HG03439 (cell line): ENCODE data around the gene KIF22.

Experiments used
- ATAC-seq: cut with Tn5 transposase; IDR thresholded peaks from one replicate; pipeline ENCODE4 v1.9.1; 2021; ENCODE audit warnings: mild to moderate bottlenecking, moderate library complexity; ENCODE audit not compliant: unreplicated experiment

Gene KIF22

DNA sequence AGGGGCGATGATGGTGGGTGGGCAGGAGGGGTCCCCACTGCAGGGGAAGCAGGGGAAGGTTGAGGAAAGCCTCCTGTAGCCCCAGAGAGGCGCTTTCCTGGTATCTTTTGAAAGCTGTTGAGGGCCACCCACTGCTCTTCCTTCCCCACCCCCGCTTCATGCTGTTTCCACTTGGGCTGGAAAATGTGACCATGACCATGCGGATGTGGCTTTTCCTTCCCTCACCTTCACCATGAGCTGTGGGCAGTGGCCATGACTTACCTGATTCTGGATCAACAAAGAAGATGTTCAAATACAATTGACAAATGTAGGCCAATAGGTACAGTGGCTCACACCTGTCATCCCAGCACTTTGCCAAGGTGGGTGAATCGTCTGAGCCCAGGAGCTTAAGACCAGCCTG is 43.5 kb downstream of the KIF22 start:
- ATAC-seq, result no peak

DNA sequence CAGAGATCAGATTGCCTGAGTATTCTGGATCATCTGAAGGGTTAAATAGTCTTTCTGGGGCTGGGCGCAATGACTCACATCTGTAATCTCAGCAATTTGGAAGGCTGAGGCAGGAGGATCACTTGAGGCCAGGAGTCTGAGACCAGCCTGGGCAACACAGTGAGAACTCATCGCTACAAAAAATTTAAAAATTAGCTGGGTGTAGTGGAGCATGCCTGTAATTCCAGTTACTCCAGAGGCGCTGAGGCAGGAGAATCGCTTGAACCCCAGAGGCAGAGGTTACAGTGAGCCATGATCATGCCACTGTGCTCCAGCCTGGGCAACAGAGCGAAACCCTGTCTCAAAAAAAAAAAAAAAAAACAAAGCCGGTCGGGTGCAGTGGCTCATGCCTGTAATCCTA is 45.4 kb downstream of the KIF22 start:
- no peak for ATAC-seq

DNA sequence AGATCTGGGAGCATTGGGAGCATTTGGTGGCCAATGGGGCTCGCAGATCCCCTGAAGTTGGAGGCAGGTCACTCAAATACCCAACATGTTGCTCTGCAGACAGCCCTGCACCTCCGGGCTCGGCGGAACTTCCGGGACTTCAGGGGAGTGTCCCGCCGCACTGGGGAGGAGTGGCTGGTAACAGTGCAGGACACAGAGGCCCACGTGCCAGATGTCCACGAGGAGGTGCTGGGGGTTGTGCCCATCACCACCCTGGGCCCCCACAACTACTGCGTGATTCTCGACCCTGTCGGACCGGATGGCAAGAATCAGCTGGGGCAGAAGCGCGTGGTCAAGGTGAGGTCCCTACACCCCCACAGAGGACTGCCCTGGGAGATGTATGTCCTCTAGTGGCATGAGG is 46.1 kb downstream of the KIF22 start:
- no peak for ATAC-seq

DNA sequence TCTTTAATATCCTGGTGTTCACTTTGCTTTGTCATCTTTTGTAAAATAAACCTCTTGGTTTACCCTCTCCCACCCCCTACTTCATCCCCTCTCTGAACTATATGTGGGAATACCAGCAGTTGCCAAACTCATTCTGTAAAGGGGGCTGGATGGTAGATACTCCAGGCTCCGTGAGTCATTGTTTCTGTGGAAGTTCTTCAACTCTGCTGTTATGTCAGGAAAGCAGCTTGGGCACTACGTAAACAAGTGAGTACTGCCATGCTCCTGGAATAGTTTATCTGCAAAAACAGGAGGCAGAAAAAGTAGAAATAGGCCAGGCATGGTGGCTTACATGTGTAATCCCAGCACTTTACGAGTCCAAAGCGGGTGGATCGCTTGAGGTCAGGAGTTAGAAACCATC is 47.3 kb downstream of the KIF22 start:
- ATAC-seq, result no peak

DNA sequence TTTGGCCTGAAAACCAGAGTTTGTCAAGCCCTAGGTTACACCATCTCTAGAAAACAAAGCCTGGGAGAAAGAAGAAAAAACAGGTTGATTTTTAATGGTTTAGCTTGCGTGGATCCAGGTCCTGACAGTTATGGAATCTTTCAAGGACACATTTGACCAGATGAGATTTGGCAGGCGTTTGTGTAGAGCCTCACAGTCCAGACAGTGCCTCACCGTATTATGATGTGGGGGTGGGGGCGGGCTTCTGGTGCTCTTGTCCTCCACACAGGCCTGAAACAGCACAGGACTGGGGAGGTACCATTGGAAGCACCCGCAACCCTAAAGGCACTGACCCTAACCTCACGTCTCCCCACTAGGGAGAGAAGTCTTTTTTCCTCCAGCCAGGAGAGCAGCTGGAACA is 49.3 kb downstream of the KIF22 start:
- no peak for ATAC-seq

DNA sequence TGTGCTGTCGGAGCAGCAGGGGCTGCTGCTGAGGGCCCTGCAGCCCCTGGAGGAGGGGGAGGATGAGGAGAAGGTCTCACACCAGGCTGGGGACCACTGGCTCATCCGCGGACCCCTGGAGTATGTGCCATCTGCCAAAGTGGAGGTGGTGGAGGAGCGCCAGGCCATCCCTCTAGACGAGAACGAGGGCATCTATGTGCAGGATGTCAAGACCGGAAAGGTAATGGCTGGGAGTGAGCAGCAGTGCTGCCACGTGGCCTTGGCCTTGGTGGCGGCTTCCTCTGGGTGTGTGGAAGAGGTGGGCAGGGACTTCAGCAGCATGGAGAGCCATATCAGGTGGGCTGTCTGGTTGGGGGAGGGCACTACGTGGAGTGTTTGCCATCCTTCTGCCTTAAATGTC is 49.7 kb downstream of the KIF22 start:
- no peak for ATAC-seq

DNA sequence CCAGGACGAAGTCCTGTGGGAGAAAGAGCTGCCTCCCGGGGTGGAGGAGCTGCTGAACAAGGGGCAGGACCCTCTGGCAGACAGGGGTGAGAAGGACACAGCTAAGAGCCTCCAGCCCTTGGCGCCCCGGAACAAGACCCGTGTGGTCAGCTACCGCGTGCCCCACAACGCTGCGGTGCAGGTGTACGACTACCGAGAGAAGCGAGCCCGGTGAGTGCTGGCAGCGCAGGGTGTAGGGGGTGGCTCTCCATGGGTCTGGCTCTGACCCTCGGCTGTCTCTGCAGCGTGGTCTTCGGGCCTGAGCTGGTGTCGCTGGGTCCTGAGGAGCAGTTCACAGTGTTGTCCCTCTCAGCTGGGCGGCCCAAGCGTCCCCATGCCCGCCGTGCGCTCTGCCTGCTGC is 51.1 kb downstream of the KIF22 start:
- no peak for ATAC-seq

DNA sequence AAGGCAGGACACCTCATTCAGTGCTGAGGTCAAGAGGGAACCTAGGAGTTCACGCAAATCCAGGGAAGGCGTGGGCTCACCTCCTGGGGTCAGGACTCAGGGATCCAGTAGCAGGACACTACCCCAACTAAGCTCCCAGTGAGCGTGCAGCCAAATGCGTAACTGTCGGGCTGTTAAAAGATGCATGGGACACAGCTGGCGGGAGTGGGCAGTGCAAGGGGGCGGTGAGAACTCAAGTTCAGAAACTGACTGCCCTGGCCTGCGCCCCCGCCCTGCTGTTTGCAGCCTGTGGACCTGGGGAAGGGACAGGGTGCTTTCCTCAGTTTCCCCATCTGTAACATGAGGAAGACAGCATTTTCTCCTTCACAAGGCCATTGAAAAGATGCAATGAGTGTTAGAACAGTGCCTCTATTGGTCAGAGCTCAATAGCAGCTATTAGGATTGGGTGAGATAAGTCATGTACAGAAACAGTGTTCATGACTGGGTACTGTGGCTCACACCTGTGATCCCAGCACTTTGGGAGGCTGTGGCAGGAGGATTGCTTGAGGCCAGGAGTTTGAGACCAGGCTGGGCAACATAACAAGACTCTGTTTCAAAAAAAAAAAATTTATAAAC is 52.3 kb downstream of the KIF22 start:
- no peak for ATAC-seq

DNA sequence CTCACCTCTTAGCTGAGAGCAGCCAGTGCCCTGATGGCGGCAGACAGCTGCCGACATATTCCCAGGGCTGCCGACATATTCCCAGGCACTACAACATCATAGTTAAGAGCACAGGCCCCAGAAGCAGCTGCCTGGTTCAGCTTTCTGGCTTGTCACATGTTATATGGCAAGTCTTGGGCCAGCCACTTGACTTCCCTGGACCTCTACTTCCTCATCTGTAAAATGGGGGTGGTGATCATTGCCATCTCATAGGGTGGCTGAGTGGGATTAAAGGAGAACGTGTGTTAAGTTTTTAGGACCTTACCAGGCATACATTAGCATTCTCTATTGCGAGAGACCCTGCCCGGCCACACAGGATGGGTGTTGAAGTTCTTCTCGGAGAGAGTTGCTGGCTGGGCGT is 53.4 kb downstream of the KIF22 start:
- no peak for ATAC-seq

DNA sequence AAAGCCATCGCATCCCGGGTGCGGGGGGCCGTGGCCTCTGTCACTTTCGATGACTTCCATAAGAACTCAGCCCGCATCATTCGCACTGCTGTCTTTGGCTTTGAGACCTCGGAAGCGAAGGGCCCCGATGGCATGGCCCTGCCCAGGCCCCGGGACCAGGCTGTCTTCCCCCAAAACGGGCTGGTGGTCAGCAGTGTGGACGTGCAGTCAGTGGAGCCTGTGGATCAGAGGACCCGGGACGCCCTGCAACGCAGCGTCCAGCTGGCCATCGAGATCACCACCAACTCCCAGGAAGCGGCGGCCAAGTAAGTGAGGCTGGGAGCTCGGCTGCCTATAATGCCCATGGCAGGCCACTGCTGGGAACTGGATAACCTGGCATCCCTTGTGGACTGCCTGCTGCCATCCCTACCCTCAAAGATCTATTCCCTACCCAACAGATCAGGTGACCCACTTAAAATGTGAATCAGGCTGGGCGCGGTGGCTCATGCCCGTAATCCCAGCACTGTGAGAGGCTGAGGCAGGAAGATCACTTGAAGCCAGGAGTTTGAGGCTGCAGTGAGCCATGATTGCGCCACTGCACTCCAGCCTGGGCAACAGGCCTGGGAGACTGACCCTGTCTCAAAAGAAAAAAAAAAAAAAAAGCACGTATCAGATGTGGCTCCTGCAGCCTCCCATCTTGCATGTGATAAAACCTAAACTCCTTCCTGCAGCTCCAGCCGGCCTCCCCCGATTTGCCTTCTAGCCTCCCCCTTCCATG is 54.2 kb downstream of the KIF22 start:
- no peak for ATAC-seq

DNA sequence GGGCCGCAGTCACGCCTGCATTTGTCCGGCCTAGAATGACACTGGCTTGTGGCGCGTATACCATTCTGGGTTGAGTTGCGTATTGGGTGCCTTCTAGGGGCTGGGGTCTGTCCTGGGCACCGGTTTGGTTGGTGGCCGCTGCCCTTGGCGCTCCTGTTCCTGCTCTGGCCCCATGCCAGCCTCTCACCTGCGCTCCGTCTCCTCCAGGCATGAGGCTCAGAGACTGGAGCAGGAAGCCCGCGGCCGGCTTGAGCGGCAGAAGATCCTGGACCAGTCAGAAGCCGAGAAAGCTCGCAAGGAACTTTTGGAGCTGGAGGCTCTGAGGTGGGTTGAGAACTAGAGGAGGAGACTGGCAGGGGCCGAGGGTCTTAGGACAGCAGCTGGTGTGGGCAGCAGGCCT is 55.1 kb downstream of the KIF22 start:
- no peak for ATAC-seq

DNA sequence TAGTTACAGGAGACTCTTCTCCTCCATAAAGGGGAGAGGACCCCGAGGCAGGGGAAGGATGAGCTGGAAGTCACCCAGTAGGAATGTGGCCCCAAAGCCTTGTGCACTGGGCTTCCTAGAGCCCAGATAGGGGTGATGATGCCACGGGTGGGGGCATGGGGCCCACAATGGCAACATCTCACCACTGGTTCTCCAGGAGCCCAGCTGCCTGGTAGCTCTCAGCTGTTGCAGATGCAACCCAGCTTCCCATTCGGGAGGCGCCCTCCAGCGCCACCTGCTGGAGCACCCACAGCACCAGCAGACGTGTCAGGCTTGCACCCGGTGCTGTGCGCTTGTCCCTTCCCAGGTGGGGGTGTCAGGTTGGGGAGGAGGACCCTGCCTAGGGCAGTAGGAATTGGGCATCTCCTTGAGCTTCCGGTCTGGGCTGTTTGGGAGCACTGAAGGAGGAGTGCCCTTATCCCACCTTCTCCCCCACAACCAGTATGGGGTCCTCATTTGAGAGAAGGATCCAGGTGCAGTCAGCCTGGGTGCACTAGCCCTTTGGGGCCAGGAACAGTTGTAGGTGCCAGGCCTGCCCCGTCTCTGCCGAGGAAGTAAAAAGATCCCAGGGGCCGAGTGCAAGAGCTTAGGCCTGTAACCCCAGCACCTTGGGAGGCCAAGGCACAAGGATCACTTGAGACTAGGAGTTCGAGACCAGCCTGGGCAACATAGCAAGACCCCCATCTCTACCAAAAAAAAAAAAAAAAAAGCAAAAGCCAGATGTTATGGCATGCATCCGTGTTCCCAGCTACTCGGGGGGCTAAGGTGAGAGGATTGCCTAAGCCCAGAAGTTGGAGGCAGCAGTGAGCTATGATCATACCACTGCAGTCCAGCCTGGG is 58.1 kb downstream of the KIF22 start:
- ATAC-seq, result peak; percentile 76

DNA sequence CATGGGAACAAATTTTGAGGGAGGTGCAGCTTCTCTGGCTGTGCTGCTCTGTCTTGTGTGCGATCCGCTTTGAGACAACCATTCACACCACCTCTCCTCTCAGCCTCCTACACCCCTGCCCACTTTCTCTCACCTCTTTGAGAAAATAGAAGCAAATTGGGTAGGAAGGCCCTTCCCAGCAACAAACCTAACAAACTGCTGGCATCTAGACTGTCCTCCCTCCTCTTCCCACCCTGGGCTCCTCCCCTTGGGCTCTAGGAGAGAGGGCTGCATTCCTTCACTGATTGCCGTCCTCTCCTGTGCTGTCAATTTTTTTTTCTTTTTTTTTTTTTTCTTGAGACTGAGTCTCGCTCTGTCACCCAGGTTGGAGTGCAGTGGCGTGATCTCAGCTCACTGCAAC is 59.0 kb downstream of the KIF22 start:
- no peak for ATAC-seq

DNA sequence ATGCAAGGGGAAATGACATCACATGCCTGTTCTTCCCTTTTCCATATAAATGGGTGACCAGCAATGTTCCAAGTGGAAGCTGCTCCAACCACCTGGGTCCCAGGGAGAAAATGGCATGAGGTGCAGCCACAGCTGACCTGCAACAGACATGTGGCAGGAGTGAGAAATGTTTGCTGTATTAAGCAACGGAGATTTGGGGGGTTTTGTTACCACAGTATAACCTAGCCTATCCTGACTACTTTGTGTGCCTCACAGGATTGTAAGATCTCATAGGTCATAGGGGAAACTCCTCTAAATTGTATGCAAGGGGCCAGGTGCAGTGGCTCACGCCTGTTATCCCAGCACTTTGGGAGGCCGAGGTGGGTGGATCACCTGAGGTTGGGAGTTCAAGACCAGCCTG is 60.4 kb downstream of the KIF22 start:
- ATAC-seq, result no peak

DNA sequence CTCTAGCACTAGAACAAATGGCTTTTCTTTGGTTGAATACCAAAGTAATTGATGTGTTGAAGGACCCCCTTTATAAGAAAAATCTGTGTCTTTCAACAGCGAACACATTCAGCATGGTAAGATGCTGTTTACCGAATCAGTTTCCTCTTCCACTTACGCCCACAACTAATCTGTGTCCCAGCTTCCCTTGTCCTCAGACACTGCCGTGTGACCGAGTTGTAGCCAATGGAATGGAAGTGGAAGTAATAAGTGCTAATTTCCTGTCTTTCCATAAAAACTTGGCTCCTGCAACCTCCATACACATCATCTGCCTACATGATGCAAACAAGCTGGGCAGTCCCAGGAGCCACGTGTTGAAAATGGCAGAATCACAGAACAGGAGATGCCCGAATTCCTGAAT is 62.1 kb downstream of the KIF22 start:
- ATAC-seq, result no peak

DNA sequence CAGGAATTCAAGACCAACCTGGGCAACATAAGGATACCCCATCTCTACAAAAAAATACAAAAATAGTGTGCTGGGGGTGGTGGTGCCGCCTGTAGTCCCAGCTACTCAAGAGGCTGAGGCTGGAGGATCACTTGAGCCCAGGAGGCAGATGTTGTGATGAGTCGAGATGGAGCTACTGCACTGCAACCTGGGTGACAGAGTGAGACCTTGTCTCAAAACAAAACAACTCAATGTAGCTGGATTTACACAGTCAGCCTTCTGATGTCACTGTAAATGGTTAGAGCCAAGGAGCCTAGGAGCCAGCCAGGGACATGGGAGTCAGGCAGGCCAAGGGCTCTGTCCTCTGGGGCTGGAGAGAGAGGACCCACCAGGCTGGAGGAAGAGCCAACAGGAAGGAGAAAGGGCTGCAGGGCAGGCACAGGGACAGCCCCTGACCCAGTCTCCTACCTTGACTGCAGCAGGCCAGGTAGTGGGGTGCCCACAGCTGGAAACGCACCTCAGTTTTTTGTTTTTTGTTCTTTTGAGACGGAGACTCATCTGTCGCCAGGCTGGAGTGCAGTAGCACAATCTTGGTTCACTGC is 64.1 kb downstream of the KIF22 start:
- no peak for ATAC-seq
